ENCODE results near the gene KRT10.
"Not testable (repeated sequence)": the region's sequence is repeated elsewhere in the genome, so short reads cannot be mapped to it uniquely, and the experiment has no call there.

KRT10 gene

DNA sequence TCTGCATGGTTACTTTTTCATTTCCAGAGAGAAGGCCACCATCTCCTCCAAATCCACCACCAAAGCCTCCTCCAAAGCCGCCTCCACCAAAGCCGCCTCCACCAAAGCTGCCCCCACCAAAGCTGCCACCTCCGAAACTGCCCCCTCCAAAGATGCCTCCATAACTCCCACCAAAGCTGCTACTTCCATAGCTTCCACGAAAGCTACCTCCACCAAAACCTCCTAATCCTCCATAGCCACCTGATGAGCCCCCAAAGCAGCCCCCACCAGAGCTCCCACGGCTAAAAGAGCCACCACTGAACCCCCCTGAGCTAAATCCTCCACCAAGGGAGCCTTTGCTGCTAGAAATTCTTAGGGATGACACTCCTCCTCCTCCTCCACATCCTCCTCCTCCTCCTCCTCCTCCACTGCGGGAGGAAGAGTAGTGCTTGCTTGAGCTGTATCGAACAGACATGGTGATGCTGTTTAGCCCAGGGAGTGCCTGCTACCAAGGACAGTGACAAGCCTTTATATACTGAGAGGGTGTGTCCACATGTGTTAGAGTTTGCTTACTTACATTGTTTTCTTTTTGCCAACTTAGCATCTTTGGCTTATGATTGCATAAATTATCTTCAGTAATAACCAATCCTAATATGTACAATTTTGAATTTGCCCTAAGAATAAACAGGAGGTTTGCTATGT lies at the start of gene KRT10:
Gene KRT10, minus strand, starts transcription at position 483 of the 681 bp plus-strand sequence. Its CDS starts 29 bp downstream, at position 454.
- peaks cover 3 to 15% (median 8%) of the 10 kb centered on the region in 11 experiments for H3K36me3 ChIP-seq
- peaks cover 4 to 22% (median 8%) of the 10 kb centered on the region in 10 experiments; a peak in 12 of 20 replicates for H3K4me1 ChIP-seq

DNA sequence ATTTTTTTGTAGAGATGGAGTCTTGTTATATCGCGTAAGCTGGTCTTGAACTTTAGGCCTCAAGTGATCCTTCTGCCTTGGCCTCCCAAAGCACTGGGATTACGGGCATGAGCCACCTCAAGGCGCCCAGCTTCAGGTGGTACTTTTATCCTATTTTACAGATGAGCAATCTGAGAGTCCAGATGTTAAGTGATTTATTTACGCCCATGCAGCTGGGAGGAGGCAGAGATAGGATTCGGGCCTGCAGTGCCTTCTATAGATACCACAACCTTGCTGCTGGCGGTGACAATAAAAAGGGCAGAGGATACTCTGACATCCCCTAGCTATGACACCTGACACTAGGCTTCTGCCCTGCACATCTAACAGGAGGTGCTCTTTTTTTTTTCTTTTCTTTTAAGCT lies 48.9 kb upstream of the KRT10 start:
- TF ChIP-seq Cebpa-rat (IDR thresholded peaks at IDR 0.05), result no peak
- Histone ChIP-seq H3K4me3 (no peak overlapping the region), H3K27me3 (no peaks in the 10 kb centered on the region), H3K9ac (no peak overlapping the region), H3K4me2 (no peak overlapping the region), H3K27ac (no peak overlapping the region), H3K9me3 (replicated peaks in 1 of 11) (no peaks in the 10 kb centered on the region), H3K4me1 (no peaks in the 10 kb centered on the region; a peak in 1 of 20 replicates), H3K36me3 (no peaks in the 10 kb centered on the region), H4K20me1 (no peaks in the 10 kb centered on the region)

More for the DNA sequence above, at the start of gene KRT10:
- no peaks in the 10 kb centered on the region for H3K27me3 ChIP-seq
- no peaks in the 10 kb centered on the region for H4K20me1 ChIP-seq
- H3K27ac ChIP-seq, result no peak within 1 kb of the TSS
- H3K4me3 ChIP-seq, result no peak within 1 kb of the TSS
- TF ChIP-seq Cebpa-rat (IDR thresholded peaks at IDR 0.05), result no peak
- no peak within 1 kb of the TSS for H3K4me2 ChIP-seq
- no peak within 1 kb of the TSS for H3K9ac ChIP-seq
- peaks cover 0 to 16% (median 2%) of the 10 kb centered on the region in 11 experiments; a peak in 9 of 22 replicates for H3K9me3 ChIP-seq (replicated peaks in 1 of 11)

DNA sequence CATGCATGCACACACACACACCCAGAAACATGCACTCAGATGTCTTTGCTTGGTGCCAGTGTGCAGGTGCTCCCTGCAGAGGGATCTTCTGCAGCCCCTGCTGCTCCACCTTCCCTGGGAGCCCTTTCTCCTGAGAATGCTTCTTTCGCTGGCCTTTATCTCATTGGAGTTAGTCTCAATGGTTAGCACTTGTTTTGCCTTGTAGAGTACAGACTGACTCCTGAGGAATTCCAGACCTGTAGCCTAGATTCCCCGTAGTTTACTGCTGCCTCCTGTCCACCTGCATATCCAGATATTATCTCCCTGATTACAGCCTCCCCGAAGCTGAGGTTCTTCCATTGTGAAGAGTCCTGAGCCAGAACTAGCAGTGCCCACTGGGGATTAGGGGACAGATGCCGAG lies 47.7 kb upstream of the KRT10 start:
- Histone ChIP-seq H3K9ac (no peak overlapping the region), H4K20me1 (no peaks in the 10 kb centered on the region), H3K27ac (no peak overlapping the region), H3K4me3 (no peak overlapping the region), H3K4me2 (no peak overlapping the region), H3K27me3 (no peaks in the 10 kb centered on the region), H3K9me3 (replicated peaks in 1 of 11) (no peaks in the 10 kb centered on the region), H3K36me3 (no peaks in the 10 kb centered on the region), H3K4me1 (peaks cover 0 to 1% (median 0%) of the 10 kb centered on the region in 10 experiments; a peak in 3 of 20 replicates)
- TF ChIP-seq Cebpa-rat (IDR thresholded peaks at IDR 0.05), result no peak

DNA sequence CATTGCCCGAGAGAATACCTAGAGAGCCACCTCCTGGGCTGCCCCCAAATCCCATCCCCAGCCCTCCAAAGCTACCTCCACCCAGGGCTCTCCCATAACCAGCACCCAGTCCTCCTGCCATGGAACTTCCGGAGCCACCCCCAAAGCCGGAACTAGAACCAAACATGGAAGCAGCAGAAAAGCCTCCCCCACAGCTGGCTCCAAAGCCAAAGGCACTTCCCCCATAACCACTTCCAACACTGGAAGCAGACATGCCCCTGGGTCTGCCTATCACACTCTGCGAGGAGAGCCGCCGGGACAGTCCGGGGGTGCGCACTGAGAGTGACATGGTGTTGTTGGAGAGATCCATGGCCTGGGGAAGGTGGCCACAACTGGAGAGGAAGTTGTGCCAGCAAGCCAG lies 44.4 kb upstream of the KRT10 start, which contains the start of gene KRT12:
Gene KRT12, minus strand, starts transcription at position 386 of the 400 bp plus-strand sequence. Its CDS starts 37 bp downstream, at position 349.
- Histone ChIP-seq H3K9me3 (replicated peaks in 1 of 11) (no peaks in the 10 kb centered on the region), H3K36me3 (no peaks in the 10 kb centered on the region), H3K27me3 (no peaks in the 10 kb centered on the region), H3K9ac (no peak within 1 kb of the TSS), H3K27ac (no peak within 1 kb of the TSS), H3K4me2 (no peak within 1 kb of the TSS), H3K4me3 (no peak within 1 kb of the TSS), H4K20me1 (no peaks in the 10 kb centered on the region), H3K4me1 (peaks cover 0 to 7% (median 0%) of the 10 kb centered on the region in 10 experiments; a peak in 2 of 20 replicates)
- TF ChIP-seq Cebpa-rat (IDR thresholded peaks at IDR 0.05), result no peak

DNA sequence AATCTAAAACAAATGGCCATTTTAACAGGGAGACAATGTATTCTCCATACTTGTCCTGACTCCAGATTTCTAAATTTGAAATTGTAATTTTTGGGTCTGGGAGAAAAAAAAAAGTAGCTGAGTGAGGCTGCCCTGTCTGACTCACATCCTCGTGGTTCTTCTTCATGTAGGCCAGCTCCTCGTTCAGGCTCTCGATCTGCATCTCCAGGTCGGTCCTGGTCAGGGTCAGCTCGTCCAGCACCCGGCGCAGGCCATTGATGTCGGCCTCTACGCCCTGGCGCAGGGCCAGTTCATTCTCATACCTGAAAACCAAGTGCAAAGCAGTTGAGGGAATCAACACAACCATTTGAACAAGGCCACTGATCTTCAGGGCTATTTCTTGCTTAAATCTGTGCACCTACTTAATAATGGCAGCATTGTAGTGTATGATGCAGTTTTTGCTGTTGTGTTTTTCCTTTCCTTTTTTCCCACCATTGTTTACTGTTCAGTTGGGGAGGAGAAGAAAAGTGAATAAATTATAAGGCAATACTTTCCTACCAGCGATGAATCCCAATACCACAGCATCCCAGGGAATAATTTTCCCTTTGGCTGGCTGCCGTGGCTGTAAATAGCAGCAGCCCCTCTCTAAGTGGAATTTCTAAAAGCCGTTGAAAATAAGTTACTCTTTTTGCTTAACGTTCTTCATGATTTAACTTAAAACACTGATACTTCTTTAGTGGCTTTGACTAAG lies 42.4 kb upstream of the KRT10 start:
- Histone ChIP-seq H3K27ac (no peak overlapping the region), H3K4me3 (no peak overlapping the region), H3K4me1 (peaks cover 0 to 7% (median 0%) of the 10 kb centered on the region in 10 experiments; a peak in 2 of 20 replicates), H3K27me3 (no peaks in the 10 kb centered on the region), H3K9ac (no peak overlapping the region), H3K36me3 (no peaks in the 10 kb centered on the region), H3K4me2 (peak overlapping the region in 3 of 11 experiments; percentile 20 to 48 (median 30); a peak in 2 of 22 replicates), H3K9me3 (replicated peaks in 1 of 11) (no peaks in the 10 kb centered on the region), H4K20me1 (no peaks in the 10 kb centered on the region)
- TF ChIP-seq Cebpa-rat (IDR thresholded peaks at IDR 0.05), result no peak

DNA sequence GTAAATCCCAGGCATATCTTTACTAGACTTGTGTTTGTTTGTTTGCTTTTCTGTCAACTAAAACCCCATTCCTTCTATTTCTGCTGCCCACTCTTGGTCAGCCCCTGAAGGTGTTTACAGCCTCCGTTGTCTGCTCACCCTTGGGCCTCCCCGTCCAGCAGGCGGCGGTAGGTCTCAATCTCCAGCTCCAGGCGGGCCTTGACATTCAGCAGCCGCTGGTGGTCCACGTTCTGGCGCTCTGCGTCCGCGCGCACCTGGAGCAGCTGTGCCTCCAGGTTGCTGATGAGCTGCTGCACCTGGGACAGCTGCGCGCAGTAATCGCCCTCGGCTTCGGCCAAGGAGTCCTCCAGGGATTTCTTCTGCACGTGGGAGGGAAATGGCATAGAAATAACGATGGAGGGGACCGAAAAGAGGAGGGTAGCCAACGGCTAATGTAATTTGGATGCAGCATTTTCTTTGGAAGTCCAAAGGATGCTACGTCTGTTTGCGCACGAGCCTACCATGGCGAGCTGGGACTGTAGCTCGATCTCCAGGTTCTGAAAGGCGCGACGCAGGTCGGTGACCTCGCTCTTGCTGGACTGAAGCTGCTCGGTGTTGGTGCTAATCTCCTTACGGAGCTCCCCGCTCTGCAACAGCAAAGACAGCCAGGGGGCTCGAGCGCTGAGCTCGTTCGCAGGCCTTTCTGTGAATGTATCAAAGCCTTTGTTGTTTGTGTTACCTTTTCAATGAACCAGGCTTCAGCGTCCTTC lies 40.7 kb upstream of the KRT10 start:
- H3K4me2 ChIP-seq, result no peak overlapping the region

DNA sequence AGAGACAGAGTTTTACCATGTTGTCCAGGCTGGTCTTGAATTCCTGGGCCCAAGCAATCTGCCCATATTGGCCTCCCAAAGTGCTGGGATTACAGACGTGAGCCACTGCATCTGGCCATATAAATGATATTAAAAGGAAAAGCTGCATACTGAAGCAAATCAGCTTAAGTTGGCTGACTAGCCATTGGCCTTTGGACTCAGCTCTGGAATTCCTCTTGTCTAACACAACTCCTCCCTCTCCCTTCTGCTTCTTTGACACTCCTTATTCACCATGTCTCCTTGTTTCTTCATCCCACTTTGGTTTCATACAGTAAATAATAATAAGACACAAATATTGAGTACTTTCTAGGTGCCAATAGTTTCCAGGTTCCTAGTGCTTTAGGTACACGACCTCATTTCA lies 37.1 kb upstream of the KRT10 start:
- Histone ChIP-seq H3K4me3 (no peak overlapping the region), H3K27me3 (no peaks in the 10 kb centered on the region), H3K4me1 (peaks cover 0 to 12% (median 0%) of the 10 kb centered on the region in 10 experiments; a peak in 7 of 20 replicates), H4K20me1 (no peaks in the 10 kb centered on the region), H3K27ac (no peak overlapping the region), H3K9me3 (replicated peaks in 1 of 11) (no peaks in the 10 kb centered on the region), H3K36me3 (no peaks in the 10 kb centered on the region), H3K4me2 (no peak overlapping the region), H3K9ac (no peak overlapping the region)
- TF ChIP-seq Cebpa-rat (IDR thresholded peaks at IDR 0.05), result no peak

More for the DNA sequence above, 40.7 kb upstream of the KRT10 start:
- Histone ChIP-seq H3K27ac (no peak overlapping the region), H3K9ac (no peak overlapping the region), H3K36me3 (no peaks in the 10 kb centered on the region), H3K4me3 (no peak overlapping the region), H3K4me1 (peaks cover 0 to 7% (median 0%) of the 10 kb centered on the region in 10 experiments; a peak in 2 of 20 replicates), H3K9me3 (replicated peaks in 1 of 11) (no peaks in the 10 kb centered on the region), H4K20me1 (no peaks in the 10 kb centered on the region), H3K27me3 (no peaks in the 10 kb centered on the region)
- no peak for TF ChIP-seq Cebpa-rat (IDR thresholded peaks at IDR 0.05)

DNA sequence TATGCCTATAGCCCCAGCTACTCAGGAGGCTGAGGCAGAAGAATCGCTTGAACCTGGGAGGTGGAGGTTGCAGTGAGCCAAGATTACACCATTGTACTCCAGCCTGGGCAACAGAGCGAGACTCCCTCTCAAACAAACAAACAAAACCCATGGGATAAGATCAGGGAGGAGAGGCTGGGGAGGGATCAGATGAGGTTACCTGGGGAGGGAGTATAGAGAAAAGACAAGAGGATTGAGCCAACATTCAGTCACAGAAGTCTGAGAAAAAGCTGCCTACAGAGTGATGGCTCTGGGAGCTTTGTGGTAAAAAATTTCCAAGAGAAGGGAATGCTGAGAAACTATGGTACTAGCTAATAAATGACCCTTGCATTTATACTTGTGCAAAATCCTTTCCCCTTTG lies 36.3 kb upstream of the KRT10 start:
- H4K20me1 ChIP-seq; H3K27ac ChIP-seq; H3K27me3 ChIP-seq; H3K36me3 ChIP-seq; H3K9ac ChIP-seq; H3K9me3 ChIP-seq (replicated peaks in 1 of 11); H3K4me2 ChIP-seq; H3K4me3 ChIP-seq: not testable (repeated sequence)
- peaks cover 0 to 21% (median 0%) of the 10 kb centered on the region in 10 experiments; a peak in 8 of 20 replicates for H3K4me1 ChIP-seq

DNA sequence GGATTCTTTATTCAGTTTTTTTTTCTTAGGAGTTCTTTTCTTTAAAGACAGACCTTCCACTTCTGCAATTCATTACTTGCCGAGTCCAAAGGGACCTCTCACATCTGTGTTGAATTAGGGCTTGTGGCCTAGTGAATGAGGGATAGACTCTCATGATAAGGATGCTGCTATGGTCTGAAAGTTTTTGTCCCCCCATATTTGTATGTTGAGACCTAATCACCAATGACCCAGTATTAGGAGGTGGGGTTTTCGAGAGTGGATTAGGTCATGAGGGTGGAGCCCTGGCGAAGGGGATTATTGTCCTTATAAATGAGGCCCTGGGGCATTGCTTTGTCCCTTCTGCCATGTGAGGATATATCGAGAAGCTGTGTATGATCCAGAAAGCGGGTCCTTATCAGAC lies 35.1 kb upstream of the KRT10 start:
- no peak overlapping the region for H3K9ac ChIP-seq
- peaks cover 0 to 28% (median 0%) of the 10 kb centered on the region in 10 experiments; a peak in 8 of 20 replicates for H3K4me1 ChIP-seq

More for the DNA sequence above, 35.1 kb upstream of the KRT10 start:
- no peaks in the 10 kb centered on the region for H3K9me3 ChIP-seq (replicated peaks in 1 of 11)
- no peak overlapping the region for H3K4me2 ChIP-seq
- no peak for TF ChIP-seq Cebpa-rat (IDR thresholded peaks at IDR 0.05)
- no peaks in the 10 kb centered on the region for H3K36me3 ChIP-seq
- H4K20me1 ChIP-seq, result no peaks in the 10 kb centered on the region
- H3K4me3 ChIP-seq, result no peak overlapping the region
- no peak overlapping the region for H3K27ac ChIP-seq
- no peaks in the 10 kb centered on the region for H3K27me3 ChIP-seq

Measured in BLaER1 treated with 17β-estradiol and CSF1 and Interleukin-3, amounts not matched to agents 10 nM and 100 nM (cell line).